Activated CD4-positive, alpha-beta memory T cell treated with anti-CD3 and anti-CD28 coated beads, Interleukin-2, amount 10 ng/mL, durations not matched to agents 7 days and 5 days (primary cell): Measurements from ENCODE around the gene C9orf78. TPM values are rescaled to one million over a fixed set of nuclear protein-coding genes. Genes with fewer than 3 reads are reported as not detected.

Experiments
- CTCF ChIA-PET: fragments of 350-600 bp; sonication (Branson Sonifier 250); formaldehyde crosslinking; loops from one replicate; lab custom pipeline; 2021; ENCODE audit warnings: antibody characterized with exemption, inconsistent platforms; lab: Charles Lee
- POLR2A ChIA-PET: fragments of 350-600 bp; sonication (Branson Sonifier 250); formaldehyde crosslinking; loops from one replicate; lab custom pipeline; 2021; ENCODE audit warnings: antibody characterized with exemption; lab: Charles Lee
- DNase-seq: peaks from one replicate; pipeline ENCODE4 v3.0.0-alpha.2; 2020
- H3K27ac Mint-ChIP-seq: one replicate; pipeline ENCODE4 v1.8.0; 2021; ENCODE audit warnings: mild to moderate bottlenecking, mixed read lengths
- H3K27me3 Mint-ChIP-seq: one replicate; pipeline ENCODE4 v1.8.0; 2021; ENCODE audit warnings: mixed read lengths
- H3K36me3 Mint-ChIP-seq: one replicate; pipeline ENCODE4 v1.8.0; 2021; ENCODE audit warnings: low read depth, mixed read lengths
- H3K4me1 Mint-ChIP-seq: one replicate; pipeline ENCODE4 v1.8.0; 2021; ENCODE audit warnings: mixed read lengths
- H3K4me3 Mint-ChIP-seq: one replicate; pipeline ENCODE4 v1.8.0; 2021; ENCODE audit warnings: mild to moderate bottlenecking, mixed read lengths
- H3K9me3 Mint-ChIP-seq: one replicate; pipeline ENCODE4 v1.8.0; 2021; ENCODE audit warnings: mixed read lengths
- total RNA-seq, 2 experiments: library from RNA; stranded (reverse); gene quantifications; one replicate each; pipeline ENCODE4 v1.2.3, GENCODE V29; 2021

Gene C9orf78, protein sequence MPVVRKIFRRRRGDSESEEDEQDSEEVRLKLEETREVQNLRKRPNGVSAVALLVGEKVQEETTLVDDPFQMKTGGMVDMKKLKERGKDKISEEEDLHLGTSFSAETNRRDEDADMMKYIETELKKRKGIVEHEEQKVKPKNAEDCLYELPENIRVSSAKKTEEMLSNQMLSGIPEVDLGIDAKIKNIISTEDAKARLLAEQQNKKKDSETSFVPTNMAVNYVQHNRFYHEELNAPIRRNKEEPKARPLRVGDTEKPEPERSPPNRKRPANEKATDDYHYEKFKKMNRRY
- 10 to 100 TPM; 61.6 to 66.2 TPM for total RNA-seq

DNA sequence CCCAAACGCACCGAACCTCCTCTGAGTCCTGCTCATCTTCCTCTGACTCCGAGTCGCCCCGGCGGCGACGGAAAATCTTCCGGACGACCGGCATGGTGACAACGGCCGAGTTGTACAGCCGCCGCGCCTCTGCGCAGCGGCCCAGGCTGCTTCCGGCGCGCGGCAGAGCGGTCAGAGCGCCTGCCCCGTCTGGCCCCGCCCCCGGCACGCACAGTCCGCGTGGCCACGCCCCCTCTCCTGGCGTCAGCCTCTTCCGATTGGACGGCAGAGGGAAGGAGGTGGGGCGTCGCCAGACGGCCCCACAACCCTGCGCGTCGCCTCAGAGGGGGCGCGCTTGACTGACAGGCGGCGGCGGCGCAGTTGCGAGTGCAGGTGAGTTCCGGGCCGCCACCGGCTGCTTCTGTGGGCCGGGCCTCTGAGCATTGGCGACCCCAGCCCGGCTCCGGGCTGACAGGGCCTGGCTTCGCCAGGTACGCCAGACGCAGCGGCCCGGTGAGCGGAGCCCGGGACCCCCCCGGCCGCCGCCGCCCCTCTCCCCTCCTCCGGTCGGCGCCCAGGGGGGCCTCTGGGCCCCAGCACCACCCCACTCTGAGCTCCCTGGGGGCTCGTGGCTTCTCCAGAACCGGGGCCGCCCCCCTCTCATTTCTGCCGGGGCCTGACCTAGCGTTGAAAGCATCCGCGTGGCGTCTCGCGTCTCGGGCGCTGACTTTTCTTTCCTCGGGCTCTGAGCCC lies at the start of gene C9orf78, which contains the start of gene USP20:
Gene C9orf78 (minus strand): TSS at position 148 of the 732 bp plus-strand sequence. CDS start 54 bp downstream, at position 94.
Gene USP20 (plus strand): TSS at position 331 of the 732 bp plus-strand sequence. CDS start 17,098 bp downstream, outside the sequence.
- ChIA-PET CTCF (interaction anchor here (0.5 to 1.8 kb wide), 5 partner anchors 9 to 265 kb away, joined by 3 to 10 read pairs (median 3); no protein-coding TSS in a partner anchor), POLR2A (interaction anchor here (0.6 to 6.4 kb wide), 21 partner anchors 9 to 255 kb away, joined by 3 to 145 read pairs (median 4); partner anchors contain the start of genes GPR107, TOR1A and TOR1B)
- peak within 1 kb of the TSS; percentile 99 for H3K4me3 Mint-ChIP-seq
- DNase-seq: peak; percentile 97
- H3K9me3 Mint-ChIP-seq: no peaks in the 10 kb centered on the region
- H3K27ac Mint-ChIP-seq: peak within 1 kb of the TSS; percentile 96
- peaks cover 60% of the 10 kb centered on the region for H3K4me1 Mint-ChIP-seq
- peaks cover 59% of the 10 kb centered on the region for H3K36me3 Mint-ChIP-seq
- H3K27me3 Mint-ChIP-seq: no peaks in the 10 kb centered on the region

DNA sequence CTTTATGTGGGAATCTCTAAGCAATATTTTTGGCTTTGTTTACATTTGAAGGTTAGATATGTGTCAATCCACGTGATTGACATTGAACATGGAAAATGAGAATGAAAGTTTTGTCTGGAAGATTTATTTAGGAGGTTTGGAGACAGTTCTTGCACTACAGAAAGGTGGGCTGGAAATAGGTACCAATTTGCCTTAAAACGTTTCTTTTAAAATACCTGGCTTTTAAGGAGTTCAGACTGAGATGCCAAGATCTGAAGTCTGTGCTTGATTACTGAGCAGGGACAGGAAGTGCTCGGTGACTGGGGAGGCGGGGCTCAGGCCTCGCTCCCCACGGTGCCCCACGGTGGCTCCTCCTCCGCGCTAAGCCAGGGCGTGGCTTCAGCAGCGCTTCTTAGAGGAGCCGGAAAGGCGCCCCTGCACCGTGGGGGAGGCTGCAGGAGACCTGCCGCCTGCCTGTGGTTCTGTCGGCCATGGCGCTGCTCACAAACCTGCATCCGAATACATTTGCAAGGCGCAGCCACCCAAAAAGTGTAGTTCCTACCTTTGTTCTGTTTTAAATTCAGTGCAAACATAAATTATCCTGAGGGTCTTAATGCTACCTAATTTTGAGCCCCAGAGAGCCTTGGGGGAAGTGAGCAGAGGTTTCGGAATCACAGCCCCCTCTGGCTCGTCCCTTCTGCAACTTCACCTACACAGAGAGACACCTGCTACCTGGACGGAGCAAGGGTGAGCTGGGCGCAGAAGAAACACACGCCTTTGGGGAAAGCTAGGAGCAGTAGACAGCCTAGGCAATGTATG lies 49.3 kb upstream of the C9orf78 start:
- Mint-ChIP-seq H3K27ac (peak overlapping the region; percentile 100), H3K4me1 (peaks cover 51% of the 10 kb centered on the region), H3K9me3 (no peaks in the 10 kb centered on the region), H3K27me3 (no peaks in the 10 kb centered on the region), H3K4me3 (peak overlapping the region; percentile 80), H3K36me3 (peaks cover 48% of the 10 kb centered on the region)
- ChIA-PET CTCF (interaction anchor here (0.9 to 3.1 kb wide), 26 partner anchors 10 to 223 kb away, joined by 3 to 27 read pairs (median 6); partner anchors contain the start of genes C9orf78, GPR107 and USP20), POLR2A (interaction anchor here (0.8 to 14.4 kb wide), 20 partner anchors 10 to 244 kb away, joined by 3 to 403 read pairs (median 8); partner anchors contain the start of genes C9orf78, FNBP1, TOR1A and USP20)
- peak; percentile 98 for DNase-seq

DNA sequence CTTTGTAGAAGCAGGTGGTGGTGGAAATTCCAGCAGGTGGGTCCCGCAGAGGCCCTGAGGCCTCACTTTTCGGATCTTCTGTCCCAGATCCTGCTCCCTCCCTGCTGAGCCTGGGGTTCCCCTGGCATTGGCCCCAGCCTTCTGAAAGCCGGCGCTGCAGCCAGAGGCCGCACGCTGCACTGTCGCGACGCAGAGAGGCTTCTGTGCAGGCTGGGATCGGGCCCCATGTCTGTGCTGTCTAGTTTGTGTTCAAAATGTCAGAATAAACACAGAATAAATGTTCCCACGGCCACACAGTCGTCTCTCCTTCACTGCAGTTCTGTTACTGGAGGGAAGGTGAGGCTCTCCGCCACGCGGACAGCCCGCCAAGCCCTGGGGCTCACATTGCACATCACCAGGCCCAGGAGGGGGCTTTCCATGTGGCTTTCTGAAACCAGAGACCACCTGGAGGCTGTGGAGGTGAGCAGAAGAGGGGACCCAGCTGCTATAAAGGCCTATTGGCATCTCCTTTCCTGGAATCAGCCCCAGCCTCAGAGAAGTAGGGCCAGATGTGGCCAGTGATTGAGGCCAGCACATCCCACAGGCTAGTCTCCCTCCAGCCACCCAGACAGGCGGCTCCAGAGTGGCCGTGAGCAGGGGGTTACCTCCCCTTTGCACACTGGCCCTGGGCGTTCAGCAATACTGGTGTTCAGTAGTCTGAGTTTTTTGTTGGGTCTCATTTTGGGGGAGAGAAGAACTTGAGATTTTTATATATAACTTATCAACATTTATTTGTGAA lies 46.7 kb upstream of the C9orf78 start:
- ChIA-PET POLR2A (interaction anchor here (14.4 kb wide), 1 partner anchor 16 kb away, joined by 301 read pairs; no protein-coding TSS in a partner anchor), CTCF (no interaction called here)
- Mint-ChIP-seq H3K27ac (no peak overlapping the region), H3K4me1 (peaks cover 33% of the 10 kb centered on the region), H3K9me3 (no peaks in the 10 kb centered on the region), H3K4me3 (no peak overlapping the region), H3K36me3 (peaks cover 45% of the 10 kb centered on the region), H3K27me3 (no peaks in the 10 kb centered on the region)
- DNase-seq: no peak

DNA sequence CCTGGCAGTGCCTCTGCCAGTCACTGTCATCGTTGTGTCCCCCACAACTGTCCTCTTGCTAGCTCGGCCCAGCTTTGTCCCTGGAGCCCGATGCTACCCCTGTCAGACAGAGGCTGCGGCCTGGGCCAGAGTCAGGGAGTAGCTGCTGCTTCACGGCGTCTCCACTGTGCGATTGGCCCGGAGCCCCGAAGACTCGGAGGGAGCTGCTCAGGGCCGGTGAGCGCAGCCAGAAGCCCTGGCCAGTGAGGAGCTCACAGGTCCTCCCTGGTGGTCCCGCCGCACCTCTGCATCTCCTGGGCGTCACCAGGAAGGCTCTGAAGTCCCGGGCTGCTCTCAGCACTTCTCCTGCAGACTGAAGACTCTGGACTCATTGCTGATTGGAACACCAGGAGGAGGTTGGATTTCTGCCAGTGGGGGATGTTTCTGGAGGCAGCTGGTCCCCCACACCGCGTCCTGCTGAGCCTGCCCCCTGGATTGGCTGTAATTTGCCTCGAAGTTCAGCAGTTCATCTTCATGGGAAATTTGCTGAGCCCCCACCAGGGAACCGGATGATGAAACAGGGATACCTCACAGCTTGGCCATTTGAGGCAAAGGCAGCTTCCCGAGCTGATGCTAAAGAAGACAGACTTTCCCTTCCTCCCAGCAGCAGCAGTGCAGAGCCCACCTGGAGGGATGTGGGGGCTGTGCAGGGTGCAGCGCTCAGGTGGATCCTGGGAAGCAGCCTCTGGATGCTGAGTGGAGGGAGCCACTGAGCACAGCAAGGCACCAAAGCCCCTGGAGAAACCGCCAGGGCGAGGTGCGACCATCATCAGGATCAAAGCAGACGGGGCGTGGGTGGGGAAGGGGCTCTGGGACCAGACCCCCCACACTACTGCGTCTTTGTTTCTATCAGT lies 45.8 kb upstream of the C9orf78 start:
- peaks cover 30% of the 10 kb centered on the region for H3K4me1 Mint-ChIP-seq
- H3K27ac Mint-ChIP-seq: no peak overlapping the region
- no peak for DNase-seq
- peaks cover 47% of the 10 kb centered on the region for H3K36me3 Mint-ChIP-seq
- no peak overlapping the region for H3K4me3 Mint-ChIP-seq
- H3K9me3 Mint-ChIP-seq: no peaks in the 10 kb centered on the region
- CTCF ChIA-PET: no interaction called here
- no peaks in the 10 kb centered on the region for H3K27me3 Mint-ChIP-seq
- POLR2A ChIA-PET: no interaction called here

DNA sequence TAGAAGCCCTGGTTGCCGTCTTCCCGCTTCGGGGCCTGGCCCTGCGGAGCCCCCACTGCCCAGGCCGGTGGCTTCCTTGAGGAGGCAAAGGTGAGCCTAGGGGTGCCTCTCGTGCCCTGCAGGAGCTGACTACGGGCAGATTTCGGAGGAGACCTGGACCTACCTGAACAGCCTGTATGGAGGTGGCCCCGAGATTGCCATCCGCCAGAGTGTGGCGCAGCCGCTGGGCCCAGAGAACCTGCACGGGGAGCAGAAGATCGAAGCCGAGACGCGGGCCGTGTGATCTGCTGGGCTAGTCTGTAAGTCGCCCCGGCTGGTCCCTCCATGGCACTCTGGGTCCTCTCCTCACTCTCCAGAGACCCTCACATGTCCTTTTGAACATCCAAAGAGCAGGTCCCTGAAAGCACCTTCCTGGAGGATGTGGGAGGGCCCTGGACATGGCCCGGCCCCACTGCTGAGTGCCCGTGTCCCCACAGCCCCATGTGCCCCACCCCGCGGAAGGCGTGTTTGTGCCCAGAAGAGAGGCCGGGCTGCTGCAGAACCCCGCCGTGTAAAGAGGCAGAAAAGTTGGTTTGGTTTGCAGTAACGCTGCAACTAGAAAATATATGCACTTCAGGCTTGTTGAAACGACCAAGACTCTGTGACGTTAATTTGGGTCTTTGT lies 45.0 kb upstream of the C9orf78 start:
- CTCF ChIA-PET: no interaction called here
- POLR2A ChIA-PET: no interaction called here
- Mint-ChIP-seq H3K36me3 (peaks cover 42% of the 10 kb centered on the region), H3K9me3 (no peaks in the 10 kb centered on the region), H3K27ac (no peak overlapping the region), H3K4me1 (peaks cover 29% of the 10 kb centered on the region), H3K4me3 (no peak overlapping the region), H3K27me3 (no peaks in the 10 kb centered on the region)
- DNase-seq: no peak

DNA sequence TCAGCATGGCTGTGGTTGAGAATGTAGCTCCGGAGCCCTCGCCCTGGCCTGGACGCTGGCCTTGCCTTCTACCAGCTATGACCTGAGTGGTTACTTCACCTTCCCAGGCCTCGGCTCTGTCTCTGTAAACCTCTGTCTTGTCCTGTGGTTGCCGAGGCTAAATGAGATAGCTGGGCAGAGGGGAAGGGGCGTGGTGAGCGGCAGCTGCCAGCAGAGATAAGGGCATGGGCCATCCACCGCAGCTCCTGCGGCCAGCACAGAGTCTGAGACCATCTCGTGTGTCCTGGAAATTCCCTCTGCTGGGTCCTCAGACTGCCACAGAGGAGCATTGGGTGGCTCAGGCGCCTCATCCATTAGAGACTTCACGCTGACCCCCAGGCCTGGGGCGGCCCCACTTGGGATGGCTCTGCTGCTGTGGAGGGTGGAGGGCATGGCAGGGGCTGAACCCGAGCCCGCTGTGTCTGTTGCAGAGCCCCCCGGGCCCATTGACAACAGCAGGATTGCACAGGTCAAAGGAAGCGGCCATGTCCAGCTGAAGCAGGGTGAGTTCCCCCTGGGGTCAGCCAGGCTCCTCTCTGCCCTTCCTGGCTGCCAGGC lies 44.1 kb upstream of the C9orf78 start:
- Mint-ChIP-seq H3K9me3 (no peaks in the 10 kb centered on the region), H3K27ac (peak overlapping the region; percentile 16), H3K4me3 (no peak overlapping the region), H3K4me1 (peaks cover 24% of the 10 kb centered on the region), H3K36me3 (peaks cover 41% of the 10 kb centered on the region), H3K27me3 (no peaks in the 10 kb centered on the region)
- no peak for DNase-seq
- POLR2A ChIA-PET: interaction anchor here (1.0 to 1.3 kb wide), 2 partner anchors 10 to 14 kb away, joined by 3 to 7 read pairs; no protein-coding TSS in a partner anchor
- CTCF ChIA-PET: no interaction called here

DNA sequence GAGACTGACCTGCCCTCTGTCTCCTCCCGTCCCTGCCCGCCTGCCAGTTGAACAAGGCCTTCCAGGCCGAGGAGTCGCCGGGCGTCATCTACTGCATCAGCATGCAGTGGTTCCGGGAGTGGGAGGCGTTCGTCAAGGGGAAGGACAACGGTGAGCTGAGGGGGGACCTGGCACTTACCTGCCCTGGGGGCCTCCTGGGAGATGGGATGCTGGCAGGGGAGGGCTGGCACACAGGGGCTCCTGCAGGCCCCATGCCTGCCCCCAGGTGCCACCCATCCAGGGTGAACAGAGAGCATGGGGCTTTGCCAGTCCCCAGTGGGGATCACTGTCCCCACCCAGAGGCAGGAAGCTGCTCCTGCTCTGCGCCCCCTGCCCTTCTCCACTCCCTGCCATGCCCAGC lies 43.2 kb upstream of the C9orf78 start:
- no peak for DNase-seq
- H3K4me1 Mint-ChIP-seq: peaks cover 19% of the 10 kb centered on the region
- peak overlapping the region; percentile 14 for H3K27ac Mint-ChIP-seq
- ChIA-PET CTCF (no interaction called here), POLR2A (interaction anchor here (1.0 to 1.3 kb wide), 2 partner anchors 9 to 13 kb away, joined by 3 to 7 read pairs; no protein-coding TSS in a partner anchor)
- H3K9me3 Mint-ChIP-seq: no peaks in the 10 kb centered on the region
- H3K27me3 Mint-ChIP-seq: no peaks in the 10 kb centered on the region
- H3K4me3 Mint-ChIP-seq: no peak overlapping the region
- H3K36me3 Mint-ChIP-seq: peaks cover 49% of the 10 kb centered on the region

DNA sequence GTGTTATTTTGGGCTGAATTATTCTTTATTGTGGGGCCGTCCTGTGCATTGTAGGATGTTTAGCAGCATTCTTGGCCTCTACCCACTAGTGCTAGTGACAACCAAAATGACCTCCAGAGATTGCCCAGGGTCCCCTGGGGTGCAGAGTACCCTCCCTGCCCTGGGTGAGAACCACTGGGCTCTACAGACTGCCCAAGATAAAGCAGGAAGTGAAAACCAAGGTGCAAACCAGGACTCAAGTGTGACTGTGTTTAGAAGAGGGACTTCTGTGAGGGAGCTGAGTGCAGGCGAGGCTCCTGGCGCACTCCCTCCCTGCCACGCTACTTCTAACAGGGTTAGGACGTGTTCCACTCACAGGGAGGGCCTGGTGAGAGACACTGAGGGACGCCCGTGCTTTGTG lies 41.7 kb upstream of the C9orf78 start:
- Mint-ChIP-seq H3K36me3 (peaks cover 51% of the 10 kb centered on the region), H3K9me3 (no peaks in the 10 kb centered on the region), H3K27me3 (no peaks in the 10 kb centered on the region), H3K4me3 (no peak overlapping the region), H3K4me1 (peaks cover 28% of the 10 kb centered on the region), H3K27ac (peak overlapping the region; percentile 59)
- ChIA-PET CTCF (no interaction called here), POLR2A (interaction anchor here (0.9 to 1.5 kb wide), 4 partner anchors 8 to 41 kb away, joined by 3 to 4 read pairs (median 4); no protein-coding TSS in a partner anchor)
- no peak for DNase-seq

DNA sequence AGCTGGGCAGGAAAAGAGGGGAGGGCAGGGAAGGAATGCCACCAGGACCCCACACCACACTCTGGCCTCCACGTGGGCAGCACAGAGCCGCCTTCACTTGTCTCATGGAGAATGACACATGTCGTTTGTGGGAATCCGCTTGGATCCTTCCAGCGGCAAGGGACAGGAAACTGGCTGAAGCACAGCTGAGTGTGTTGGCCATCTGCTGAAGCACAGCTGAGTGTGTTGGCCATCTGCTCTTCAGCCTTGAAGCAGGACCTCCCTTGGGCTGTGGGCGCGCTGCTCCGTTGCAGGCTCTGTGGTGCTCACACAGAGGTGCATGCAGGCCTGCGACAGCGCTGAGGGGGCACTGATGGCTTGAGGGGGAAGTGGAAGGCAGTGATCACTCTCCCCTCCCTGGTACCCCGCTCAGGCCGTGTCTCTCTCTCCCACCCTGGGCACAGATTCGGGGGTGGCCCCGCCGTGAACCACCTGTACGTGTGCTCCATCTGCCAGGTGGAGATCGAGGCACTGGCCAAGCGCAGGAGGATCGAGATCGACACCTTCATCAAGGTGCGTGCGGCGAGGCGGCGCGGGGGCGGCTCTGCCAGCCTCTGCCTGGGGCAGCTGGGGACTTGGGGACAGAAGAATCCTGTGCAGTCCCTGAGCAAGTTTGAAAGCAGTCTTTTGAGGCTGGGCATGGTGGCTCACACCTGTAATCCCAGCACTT lies 40.8 kb upstream of the C9orf78 start:
- Mint-ChIP-seq H3K27me3 (no peaks in the 10 kb centered on the region), H3K9me3 (no peaks in the 10 kb centered on the region), H3K4me3 (no peak overlapping the region), H3K27ac (no peak overlapping the region), H3K36me3 (peaks cover 58% of the 10 kb centered on the region), H3K4me1 (peaks cover 35% of the 10 kb centered on the region)
- POLR2A ChIA-PET: interaction anchor here (0.9 to 1.5 kb wide), 3 partner anchors 7 to 40 kb away, joined by 3 to 4 read pairs (median 3); no protein-coding TSS in a partner anchor
- CTCF ChIA-PET: interaction anchor here (0.6 kb wide), 1 partner anchor 32 kb away, joined by 4 read pairs; no protein-coding TSS in a partner anchor
- DNase-seq: no peak

DNA sequence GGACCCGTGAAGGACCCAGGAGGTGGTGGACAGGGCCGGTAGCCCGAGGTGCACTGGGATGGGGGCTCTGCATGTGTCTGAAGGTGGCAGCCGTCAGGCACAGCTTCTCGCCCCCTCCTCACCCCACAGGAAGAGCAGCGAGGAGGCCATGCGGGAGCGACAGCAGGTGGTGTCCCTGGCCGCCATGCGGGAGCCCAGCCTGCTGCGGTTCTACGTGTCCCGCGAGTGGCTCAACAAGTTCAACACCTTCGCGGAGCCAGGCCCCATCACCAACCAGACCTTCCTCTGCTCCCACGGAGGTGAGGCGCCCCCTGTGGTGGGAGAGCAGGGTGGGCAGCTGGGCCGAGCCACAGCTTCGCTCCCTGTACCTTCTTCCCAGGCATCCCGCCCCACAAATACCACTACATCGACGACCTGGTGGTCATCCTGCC lies 40.1 kb upstream of the C9orf78 start:
- DNase-seq: no peak
- H3K27ac Mint-ChIP-seq: no peak overlapping the region
- no peaks in the 10 kb centered on the region for H3K9me3 Mint-ChIP-seq
- peaks cover 42% of the 10 kb centered on the region for H3K4me1 Mint-ChIP-seq
- ChIA-PET POLR2A (no interaction called here), CTCF (interaction anchor here (0.6 kb wide), 1 partner anchor 31 kb away, joined by 4 read pairs; no protein-coding TSS in a partner anchor)
- peaks cover 56% of the 10 kb centered on the region for H3K36me3 Mint-ChIP-seq
- no peak overlapping the region for H3K4me3 Mint-ChIP-seq
- no peaks in the 10 kb centered on the region for H3K27me3 Mint-ChIP-seq
